Ovary (tissue), 3 donors: ENCODE results near the gene C10orf53.

Experiments used
- POLR2A ChIP-seq: fragments of 450-650 bp; IDR thresholded peaks from one replicate; pipeline ENCODE4 v1.6.1; 2017; ENCODE audit warnings: antibody characterized with exemption, mild to moderate bottlenecking, moderate library complexity
- TF ChIP-seq, protein P1 (sequence below), 3 donors: fragments of 450-650 bp in 2 of 3; fragments of 200-600 bp in 1 of 3; IDR thresholded peaks; one replicate each; pipeline versions ENCODE4 v1.5.1 to v1.8.0; 2016 to 2022; ENCODE audit warnings: antibody characterized with exemption in 3 of 3, mild to moderate bottlenecking in 1 of 3
- donor health status: DM: no; HTN: no; CAD: no.

DNA sequence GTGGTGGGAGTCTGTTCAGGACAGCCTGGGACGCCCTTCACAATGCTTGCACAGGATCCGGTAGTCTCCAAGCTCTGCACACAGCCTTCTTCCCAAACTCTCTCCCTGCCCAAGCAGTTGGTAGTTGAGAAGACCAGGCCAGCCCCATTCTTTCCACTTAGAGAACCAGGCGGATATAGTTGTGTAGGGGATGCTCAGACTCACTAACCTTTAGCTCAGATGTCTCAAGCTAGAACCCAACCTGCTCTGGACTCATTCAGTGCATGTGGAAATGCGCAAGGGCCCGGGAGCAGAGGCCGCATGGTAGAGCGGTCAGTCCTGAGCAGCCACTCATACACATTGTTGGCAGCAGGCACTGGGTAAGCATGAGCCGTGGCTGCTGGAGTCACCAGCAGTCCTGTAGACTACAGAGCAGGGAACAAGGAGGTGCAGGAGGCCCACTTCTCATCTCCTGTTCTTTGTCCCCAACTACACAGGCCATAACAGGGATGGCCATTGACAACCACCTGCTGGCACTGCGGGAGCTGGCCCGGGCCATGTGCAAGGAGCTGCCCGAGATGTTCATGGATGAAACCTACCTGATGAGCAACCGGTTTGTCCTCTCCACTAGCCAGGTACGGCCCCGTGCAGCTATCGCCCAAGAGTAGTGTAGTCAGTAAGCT, 17.2 kb upstream of the C10orf53 start:
- TF ChIP-seq, protein P1, sequence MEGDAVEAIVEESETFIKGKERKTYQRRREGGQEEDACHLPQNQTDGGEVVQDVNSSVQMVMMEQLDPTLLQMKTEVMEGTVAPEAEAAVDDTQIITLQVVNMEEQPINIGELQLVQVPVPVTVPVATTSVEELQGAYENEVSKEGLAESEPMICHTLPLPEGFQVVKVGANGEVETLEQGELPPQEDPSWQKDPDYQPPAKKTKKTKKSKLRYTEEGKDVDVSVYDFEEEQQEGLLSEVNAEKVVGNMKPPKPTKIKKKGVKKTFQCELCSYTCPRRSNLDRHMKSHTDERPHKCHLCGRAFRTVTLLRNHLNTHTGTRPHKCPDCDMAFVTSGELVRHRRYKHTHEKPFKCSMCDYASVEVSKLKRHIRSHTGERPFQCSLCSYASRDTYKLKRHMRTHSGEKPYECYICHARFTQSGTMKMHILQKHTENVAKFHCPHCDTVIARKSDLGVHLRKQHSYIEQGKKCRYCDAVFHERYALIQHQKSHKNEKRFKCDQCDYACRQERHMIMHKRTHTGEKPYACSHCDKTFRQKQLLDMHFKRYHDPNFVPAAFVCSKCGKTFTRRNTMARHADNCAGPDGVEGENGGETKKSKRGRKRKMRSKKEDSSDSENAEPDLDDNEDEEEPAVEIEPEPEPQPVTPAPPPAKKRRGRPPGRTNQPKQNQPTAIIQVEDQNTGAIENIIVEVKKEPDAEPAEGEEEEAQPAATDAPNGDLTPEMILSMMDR (IDR thresholded peaks at IDR 0.05) = no peak
- no peak for TF ChIP-seq POLR2A
